B cell (primary cell): Measurements from ENCODE around the gene EXO5. TPM values are rescaled to one million over a fixed set of nuclear protein-coding genes. Genes with fewer than 3 reads are reported as not detected.

ENCODE experiments used
- ATAC-seq: fragments of 200-7000 bp; cut with Tn5 transposase; one replicate; pipeline ENCODE4 v1.10.0; 2021; ENCODE audit warnings: low read depth, mild to moderate bottlenecking, moderate number of reproducible peaks, moderate library complexity
- CTCF ChIA-PET: fragments of 350-600 bp; sonication (Branson Sonifier 250); formaldehyde crosslinking; loops from one replicate; lab custom pipeline; 2021; ENCODE audit warnings: antibody characterized with exemption, inconsistent platforms; lab: Charles Lee
- POLR2A ChIA-PET: fragments of 350-600 bp; sonication (Branson Sonifier 250); formaldehyde crosslinking; loops from one replicate; lab custom pipeline; 2021; ENCODE audit warnings: antibody characterized with exemption; lab: Charles Lee
- DNase-seq: peaks from one replicate; pipeline ENCODE4 v3.0.0; 2013
- H2AFZ ChIP-seq: 2 replicates; pipeline ENCODE4 v1.6.1; 2012; ENCODE audit warnings: mild to moderate bottlenecking, low read depth, low read length; ENCODE audit not compliant: insufficient read depth, poor library complexity, severe bottlenecking
- H3K27ac ChIP-seq, 2 donors: 1 replicate in 1 of 2; 2 replicates in 1 of 2; pipeline ENCODE4 v1.5.1; 2012 to 2013; ENCODE audit warnings: low read length in 2 of 2, mild to moderate bottlenecking in 2 of 2, moderate library complexity in 1 of 2
- H3K27me3 ChIP-seq, 4 experiments: fragments of 200-600 bp in 1 of 4; sonication (generic) in 1 of 4; replicated peaks in 1 of 4; 1 replicate in 2 of 4; 2 replicates in 2 of 4; pipeline versions ENCODE4 v1.6.1 to v1.7.0; 2013 to 2016; ENCODE audit warnings: low read length in 3 of 4, mild to moderate bottlenecking in 2 of 4, mixed read lengths in 1 of 4, moderate library complexity in 1 of 4; ENCODE audit not compliant: insufficient read depth in 4 of 4, control insufficient read depth in 3 of 4; ENCODE audit errors: control extremely low read depth in 1 of 4
- H3K36me3 ChIP-seq, 2 experiments: replicated peaks in 1 of 2; 1 replicate in 1 of 2; 2 replicates in 1 of 2; pipeline versions ENCODE4 v1.6.1 to v1.7.1; 2013; ENCODE audit warnings: low read length in 1 of 2; ENCODE audit not compliant: insufficient read depth in 2 of 2, control insufficient read depth in 1 of 2; ENCODE audit errors: control extremely low read depth in 1 of 2, extremely low read depth in 1 of 2
- H3K4me1 ChIP-seq, 2 donors: fragments of 200-600 bp in 1 of 2; sonication (generic) in 1 of 2; 1 replicate in 1 of 2; 2 replicates in 1 of 2; pipeline versions ENCODE4 v1.5.1 to v1.6.1; 2013 to 2017; ENCODE audit warnings: low read length in 2 of 2; ENCODE audit not compliant: control insufficient read depth in 2 of 2, insufficient read depth in 2 of 2
- H3K4me2 ChIP-seq: replicated peaks from 2 replicates; pipeline ENCODE3; 2012; ENCODE audit warnings: mild to moderate bottlenecking, low read depth, low read length; ENCODE audit not compliant: poor library complexity, severe bottlenecking
- H3K4me3 ChIP-seq, 5 experiments: fragments of 200-600 bp in 1 of 5; sonication (generic) in 1 of 5; 1 replicate in 3 of 5; 2 replicates in 2 of 5; pipeline versions ENCODE4 v1.5.1 to v1.7.0; 2011 to 2016; ENCODE audit warnings: low read length in 4 of 5, mild to moderate bottlenecking in 4 of 5, low read depth in 2 of 5, control low read depth in 1 of 5, moderate library complexity in 1 of 5; ENCODE audit not compliant: insufficient read depth in 1 of 5; ENCODE audit errors: control extremely low read depth in 1 of 5, extremely low read depth in 1 of 5
- H3K79me2 ChIP-seq: fragments of 200-600 bp; sonication (generic); one replicate; pipeline ENCODE4 v1.6.0; 2016; ENCODE audit warnings: low read length; ENCODE audit not compliant: control insufficient read depth, insufficient read depth
- H3K9ac ChIP-seq: fragments of 200-600 bp; sonication (generic); 2 replicates; pipeline ENCODE4 v1.6.1; 2017; ENCODE audit warnings: mild to moderate bottlenecking, low read length, moderate library complexity
- H3K9me3 ChIP-seq, 3 donors: one replicate each; pipeline versions ENCODE4 v1.6.1 to v1.7.1; 2013; ENCODE audit warnings: low read length in 2 of 3; ENCODE audit not compliant: control insufficient read depth in 2 of 3, insufficient read depth in 1 of 3; ENCODE audit errors: control extremely low read depth in 1 of 3
- H4K20me1 ChIP-seq: 2 replicates; pipeline ENCODE4 v1.6.0; 2012; ENCODE audit warnings: mild to moderate bottlenecking, low read length; ENCODE audit not compliant: insufficient read depth, control insufficient read depth, poor library complexity, severe bottlenecking
- H3K27ac Mint-ChIP-seq: one replicate; pipeline ENCODE4 v1.8.0; 2021; ENCODE audit warnings: mixed read lengths
- H3K27me3 Mint-ChIP-seq: one replicate; pipeline ENCODE4 v1.8.0; 2021; ENCODE audit warnings: mixed read lengths
- H3K4me1 Mint-ChIP-seq: one replicate; pipeline ENCODE4 v1.8.0; 2021; ENCODE audit warnings: mixed read lengths
- H3K4me3 Mint-ChIP-seq: one replicate; pipeline ENCODE4 v1.8.0; 2021; ENCODE audit warnings: mixed read lengths
- H3K9me3 Mint-ChIP-seq: one replicate; pipeline ENCODE4 v1.8.0; 2022; ENCODE audit warnings: mixed read lengths; ENCODE audit not compliant: insufficient read depth
- CTCF ChIP-seq: fragments of 200-600 bp; IDR thresholded peaks from one replicate; pipeline ENCODE4 v1.8.0; 2022; ENCODE audit warnings: antibody characterized with exemption, mild to moderate bottlenecking
- EZH2 ChIP-seq: IDR thresholded peaks from 2 replicates; pipeline ENCODE4 v1.6.1; 2012; ENCODE audit warnings: borderline replicate concordance, low read depth, mild to moderate bottlenecking, moderate library complexity, low read length; ENCODE audit not compliant: insufficient read depth, poor library complexity, severe bottlenecking
- WGBS: methylation state at CpG from one replicate; pipeline ENCODE4 v1.1.5; 2013; ENCODE audit warnings: missing lambda C conversion rate; ENCODE audit not compliant: insufficient coverage; 5-methylcytosine and 5-hydroxymethylcytosine counted together
- intact Hi-C: fragments of 100-400 bp; cut with micrococcal nuclease; formaldehyde crosslinking; loops from one replicate; pipeline ENCODE4 v1.10.0; 2022
- polyA plus RNA-seq: library from polyadenylated mRNA; depleted of rRNA; stranded (reverse); fragments of >200 nt; gene quantifications from 2 replicates; pipeline ENCODE4 v1.2.3, GENCODE V29; 2012
- total RNA-seq, 2 donors: library from RNA; stranded (reverse); fragments of 120-200 nt in 1 of 2; gene quantifications; 1 replicate in 1 of 2; 2 replicates in 1 of 2; pipeline versions ENCODE4 v1.2.3 to v1.2.4, GENCODE V29; 2013 to 2022

Gene EXO5
- total and polyA plus RNA-seq, 2 donors (not counting 1 experiment from before 2014, with no cell fraction given) = 5.7 to 16.9 TPM

- 8% methylated on average over 2 of the region's 6 CpGs for WGBS
Observed at GRCh38 chr1:40507973-40508372, 594 bp upstream of the EXO5 start.

More at GRCh38 chr1:40507973-40508372, 594 bp upstream of the EXO5 start:
- ChIA-PET CTCF (interaction anchor here (2.9 kb wide), 1 partner anchor 25 kb away, joined by 16 read pairs; no protein-coding TSS in a partner anchor), POLR2A (interaction anchor here (0.9 kb wide), 1 partner anchor 547 kb away, joined by 3 read pairs; no protein-coding TSS in a partner anchor)
- TF ChIP-seq CTCF (no peak), EZH2 (no peak)
- H3K4me1 ChIP-seq = peaks cover 6 to 16% of the 10 kb centered on the region in 2 donors
- Mint-ChIP-seq H3K4me3 (peak overlapping the region; percentile 93), H3K27ac (peak overlapping the region; percentile 85), H3K27me3 (no peaks in the 10 kb centered on the region), H3K9me3 (peaks cover 7% of the 10 kb centered on the region), H3K4me1 (peaks cover 20% of the 10 kb centered on the region)
- H2AFZ ChIP-seq = peak overlapping the region; percentile 95
- H4K20me1 ChIP-seq = no peaks in the 10 kb centered on the region
- peaks cover 1 to 35% (median 15%) of the 10 kb centered on the region in 3 donors for H3K9me3 ChIP-seq
- peaks cover 0 to 2% of the 10 kb centered on the region in 2 experiments for H3K36me3 ChIP-seq
- peak overlapping the region; percentile 36 to 94 (median 88) for H3K4me3 ChIP-seq
- peak overlapping the region; percentile 83 for H3K9ac ChIP-seq
- intact Hi-C loops = loop anchor here (1.0 kb wide), 2 partner anchors 23 to 31 kb away; partner anchors contain the start of genes ZFP69 and ZNF684
- peak overlapping the region; percentile 88 for H3K4me2 ChIP-seq
- peaks cover 35% of the 10 kb centered on the region for H3K79me2 ChIP-seq
- H3K27ac ChIP-seq = peak overlapping the region; percentile 52 to 53
- ATAC-seq (no peak), DNase-seq (no peak)
- H3K27me3 ChIP-seq = no peaks in the 10 kb centered on the region
